ENCODE data around the gene MZT2B. TPM values are rescaled to one million over a fixed set of nuclear protein-coding genes. Genes with fewer than 3 reads are reported as not detected.
A peak's percentile ranks its signal among the peaks of the same experiment; 100 is the strongest.
"Not testable (repeated sequence)": the region's sequence is repeated elsewhere in the genome, so short reads cannot be mapped to it uniquely, and the experiment has no call there.

The MZT2B gene
- total RNA-seq, 1 donor from 2014 or later, result 172 TPM

DNA sequence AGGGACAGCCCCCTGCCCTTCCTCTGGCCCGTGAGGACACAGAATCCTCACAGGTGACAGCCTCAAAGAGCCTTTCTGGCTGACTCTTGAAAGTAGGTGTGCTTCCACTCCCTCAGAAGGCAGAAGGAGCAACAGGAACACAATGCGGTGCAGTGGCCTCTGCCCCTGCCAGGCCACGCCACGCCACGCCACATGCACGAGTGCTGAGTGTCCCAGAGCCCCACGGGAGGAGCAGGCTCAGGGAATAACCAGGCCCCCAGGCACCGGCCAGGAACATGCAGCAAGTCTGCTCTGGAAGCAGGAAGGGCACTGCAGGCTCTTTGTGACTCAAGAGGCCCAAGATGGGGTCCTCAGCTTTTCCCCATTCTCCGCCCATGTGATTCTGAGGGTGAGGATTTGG lies 19.1 kb upstream of the MZT2B start:
- H3K27me3 Mint-ChIP-seq (ENCODE audit: unreplicated experiment), result peaks cover 5% of the 10 kb centered on the region
- H3K4me3 Mint-ChIP-seq (ENCODE audit: unreplicated experiment), result no peak overlapping the region
- TF ChIP-seq, protein P1, sequence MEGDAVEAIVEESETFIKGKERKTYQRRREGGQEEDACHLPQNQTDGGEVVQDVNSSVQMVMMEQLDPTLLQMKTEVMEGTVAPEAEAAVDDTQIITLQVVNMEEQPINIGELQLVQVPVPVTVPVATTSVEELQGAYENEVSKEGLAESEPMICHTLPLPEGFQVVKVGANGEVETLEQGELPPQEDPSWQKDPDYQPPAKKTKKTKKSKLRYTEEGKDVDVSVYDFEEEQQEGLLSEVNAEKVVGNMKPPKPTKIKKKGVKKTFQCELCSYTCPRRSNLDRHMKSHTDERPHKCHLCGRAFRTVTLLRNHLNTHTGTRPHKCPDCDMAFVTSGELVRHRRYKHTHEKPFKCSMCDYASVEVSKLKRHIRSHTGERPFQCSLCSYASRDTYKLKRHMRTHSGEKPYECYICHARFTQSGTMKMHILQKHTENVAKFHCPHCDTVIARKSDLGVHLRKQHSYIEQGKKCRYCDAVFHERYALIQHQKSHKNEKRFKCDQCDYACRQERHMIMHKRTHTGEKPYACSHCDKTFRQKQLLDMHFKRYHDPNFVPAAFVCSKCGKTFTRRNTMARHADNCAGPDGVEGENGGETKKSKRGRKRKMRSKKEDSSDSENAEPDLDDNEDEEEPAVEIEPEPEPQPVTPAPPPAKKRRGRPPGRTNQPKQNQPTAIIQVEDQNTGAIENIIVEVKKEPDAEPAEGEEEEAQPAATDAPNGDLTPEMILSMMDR (IDR thresholded peaks at IDR 0.05; ENCODE audit: partially characterized antibody, unreplicated experiment), result no peak
- peaks cover 1% of the 10 kb centered on the region for H3K9me3 Mint-ChIP-seq (ENCODE audit: unreplicated experiment)
- peaks cover 6% of the 10 kb centered on the region for H3K36me3 Mint-ChIP-seq (ENCODE audit: unreplicated experiment)
- H3K27ac Mint-ChIP-seq (ENCODE audit: unreplicated experiment), result no peak overlapping the region
- no peak for DNase-seq
- H3K4me1 Mint-ChIP-seq (ENCODE audit: low read depth, unreplicated experiment), result no peaks in the 10 kb centered on the region

GRCh38 chr2:130165293-130166016 lies 16.6 kb upstream of the MZT2B start:
- H3K9me3 Mint-ChIP-seq (ENCODE audit: unreplicated experiment), result no peaks in the 10 kb centered on the region
- DNase-seq, result no peak
- H3K36me3 Mint-ChIP-seq (ENCODE audit: unreplicated experiment), result peaks cover 6% of the 10 kb centered on the region
- H3K4me3 Mint-ChIP-seq (ENCODE audit: unreplicated experiment), result no peak overlapping the region
- H3K27me3 Mint-ChIP-seq (ENCODE audit: unreplicated experiment), result peaks cover 5% of the 10 kb centered on the region
- no peaks in the 10 kb centered on the region for H3K4me1 Mint-ChIP-seq (ENCODE audit: low read depth, unreplicated experiment)
- TF ChIP-seq, protein P1 (IDR thresholded peaks at IDR 0.05; ENCODE audit: partially characterized antibody, unreplicated experiment), result no peak
- no peak overlapping the region for H3K27ac Mint-ChIP-seq (ENCODE audit: unreplicated experiment)

GRCh38 chr2:130166611-130167010 lies 15.5 kb upstream of the MZT2B start:
- not testable (repeated sequence) for H3K36me3 Mint-ChIP-seq (ENCODE audit: unreplicated experiment); H3K4me1 Mint-ChIP-seq (ENCODE audit: low read depth, unreplicated experiment); H3K27me3 Mint-ChIP-seq (ENCODE audit: unreplicated experiment); H3K4me3 Mint-ChIP-seq (ENCODE audit: unreplicated experiment); H3K9me3 Mint-ChIP-seq (ENCODE audit: unreplicated experiment); DNase-seq; H3K27ac Mint-ChIP-seq (ENCODE audit: unreplicated experiment)

DNA sequence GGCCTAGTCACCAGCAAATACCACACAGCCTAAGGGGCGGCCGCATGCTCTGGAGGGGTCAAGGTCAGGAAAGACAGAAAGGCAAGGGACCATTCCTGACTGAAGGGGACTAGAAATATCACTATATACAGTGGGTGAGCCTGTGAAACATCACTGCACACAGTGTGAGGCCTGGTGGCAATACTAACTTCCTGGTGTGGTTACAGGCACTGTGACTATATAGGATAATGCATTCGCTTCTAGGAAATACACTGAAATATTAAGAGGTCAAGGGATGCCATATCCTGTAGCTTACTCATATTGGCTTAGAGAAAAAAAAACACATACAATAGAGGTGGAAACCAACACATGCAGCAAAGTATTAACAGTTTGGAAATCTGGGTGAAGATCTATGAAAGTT lies 12.9 kb upstream of the MZT2B start:
- not testable (repeated sequence) for H3K4me3 Mint-ChIP-seq (ENCODE audit: unreplicated experiment); H3K4me1 Mint-ChIP-seq (ENCODE audit: low read depth, unreplicated experiment); H3K36me3 Mint-ChIP-seq (ENCODE audit: unreplicated experiment); H3K9me3 Mint-ChIP-seq (ENCODE audit: unreplicated experiment); DNase-seq; H3K27me3 Mint-ChIP-seq (ENCODE audit: unreplicated experiment); H3K27ac Mint-ChIP-seq (ENCODE audit: unreplicated experiment)

GRCh38 chr2:130169896-130170295 lies 12.2 kb upstream of the MZT2B start:
- Mint-ChIP-seq H3K36me3 (ENCODE audit: unreplicated experiment) (peaks cover 6% of the 10 kb centered on the region), H3K4me3 (ENCODE audit: unreplicated experiment) (no peak overlapping the region), H3K27ac (ENCODE audit: unreplicated experiment) (no peak overlapping the region), H3K27me3 (ENCODE audit: unreplicated experiment) (peaks cover 2% of the 10 kb centered on the region), H3K4me1 (ENCODE audit: low read depth, unreplicated experiment) (no peaks in the 10 kb centered on the region), H3K9me3 (ENCODE audit: unreplicated experiment) (no peaks in the 10 kb centered on the region)
- TF ChIP-seq, protein P1 (IDR thresholded peaks at IDR 0.05; ENCODE audit: partially characterized antibody, unreplicated experiment), result no peak
- no peak for DNase-seq

DNA sequence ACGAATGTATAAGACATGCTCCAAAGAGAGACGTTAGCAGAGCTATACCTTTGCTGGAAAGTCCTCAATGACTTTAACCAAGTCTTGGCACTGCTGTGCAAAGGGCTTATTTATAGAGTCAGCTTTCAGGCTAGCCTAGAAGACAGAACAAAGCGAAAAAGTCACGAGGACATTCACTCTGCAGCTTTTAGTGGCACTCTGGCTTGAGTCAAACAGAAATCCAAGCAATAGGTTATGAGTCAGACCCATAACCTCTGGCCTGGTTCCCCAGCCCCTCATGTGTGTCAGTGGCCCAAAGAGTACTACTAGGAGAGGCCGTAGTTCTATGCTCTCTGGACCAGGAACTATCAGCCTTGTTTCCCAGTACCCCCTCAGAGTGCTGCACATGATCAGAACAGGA lies 7.2 kb upstream of the MZT2B start:
- DNase-seq; H3K4me3 Mint-ChIP-seq (ENCODE audit: unreplicated experiment): not testable (repeated sequence)

DNA sequence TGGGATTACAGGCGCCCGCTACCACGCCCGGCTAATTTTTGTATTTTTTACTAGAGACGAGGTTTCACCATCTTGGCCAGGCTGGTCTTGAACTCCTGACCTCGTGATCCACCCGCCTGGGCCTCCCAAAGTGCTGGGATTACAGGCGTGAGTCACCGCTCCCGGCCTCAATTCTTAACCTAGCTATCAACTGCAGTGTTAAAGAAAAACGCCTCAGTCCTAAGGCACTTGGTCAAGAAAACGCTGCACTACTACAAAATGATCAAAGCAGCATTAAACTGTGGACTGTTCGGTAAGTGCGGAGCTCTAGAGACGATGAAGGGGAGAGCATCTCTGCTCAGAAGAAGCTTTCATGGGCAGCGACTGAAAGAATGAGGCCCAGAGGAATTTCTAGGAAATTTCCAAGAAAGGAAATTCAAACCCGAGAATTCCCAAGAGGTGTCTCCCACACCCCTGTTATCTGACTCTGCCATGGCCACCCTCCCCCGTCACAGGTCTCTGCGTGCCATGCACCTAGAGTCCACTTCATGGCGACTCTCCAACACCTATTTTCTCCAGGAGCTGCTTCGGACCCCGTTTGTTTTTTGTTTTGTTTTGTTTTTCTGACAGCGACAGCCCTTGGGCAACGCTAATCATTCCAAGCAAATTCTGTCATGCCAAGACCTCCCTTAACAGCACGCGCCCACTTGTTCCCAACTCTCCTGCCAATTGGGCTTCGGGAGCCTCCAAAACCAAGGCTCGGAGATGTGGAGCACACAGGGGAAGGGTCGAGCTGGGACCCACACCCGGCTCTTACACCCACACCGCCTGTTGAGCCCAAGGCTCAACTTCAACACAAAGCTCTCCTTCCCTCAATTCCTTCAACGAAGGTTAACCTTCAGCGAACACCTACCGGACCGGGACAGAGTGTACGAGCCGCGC lies 1.4 kb upstream of the MZT2B start:
- H3K27ac Mint-ChIP-seq (ENCODE audit: unreplicated experiment), result peak overlapping the region; percentile 87
- not testable (repeated sequence) for DNase-seq; H3K36me3 Mint-ChIP-seq (ENCODE audit: unreplicated experiment); H3K9me3 Mint-ChIP-seq (ENCODE audit: unreplicated experiment)
- peak overlapping the region; percentile 93 for H3K4me3 Mint-ChIP-seq (ENCODE audit: unreplicated experiment)
- peaks cover 13% of the 10 kb centered on the region for H3K4me1 Mint-ChIP-seq (ENCODE audit: low read depth, unreplicated experiment)
- H3K27me3 Mint-ChIP-seq (ENCODE audit: unreplicated experiment), result peaks cover 10% of the 10 kb centered on the region

More for the DNA sequence above, 7.2 kb upstream of the MZT2B start:
- H3K27me3 Mint-ChIP-seq (ENCODE audit: unreplicated experiment); H3K27ac Mint-ChIP-seq (ENCODE audit: unreplicated experiment); H3K36me3 Mint-ChIP-seq (ENCODE audit: unreplicated experiment); H3K9me3 Mint-ChIP-seq (ENCODE audit: unreplicated experiment); H3K4me1 Mint-ChIP-seq (ENCODE audit: low read depth, unreplicated experiment): not testable (repeated sequence)
